GM18867 (cell line): ENCODE data around the gene MAPKAPK2.
"Not testable (repeated sequence)": the region's sequence is repeated elsewhere in the genome, so short reads cannot be mapped to it uniquely, and the experiment has no call there.

Experiments used
- ATAC-seq: cut with Tn5 transposase; IDR thresholded peaks from one replicate; pipeline ENCODE4 v1.9.1; 2021; ENCODE audit warnings: mild to moderate bottlenecking, moderate library complexity; ENCODE audit not compliant: unreplicated experiment

MAPKAPK2 gene

DNA sequence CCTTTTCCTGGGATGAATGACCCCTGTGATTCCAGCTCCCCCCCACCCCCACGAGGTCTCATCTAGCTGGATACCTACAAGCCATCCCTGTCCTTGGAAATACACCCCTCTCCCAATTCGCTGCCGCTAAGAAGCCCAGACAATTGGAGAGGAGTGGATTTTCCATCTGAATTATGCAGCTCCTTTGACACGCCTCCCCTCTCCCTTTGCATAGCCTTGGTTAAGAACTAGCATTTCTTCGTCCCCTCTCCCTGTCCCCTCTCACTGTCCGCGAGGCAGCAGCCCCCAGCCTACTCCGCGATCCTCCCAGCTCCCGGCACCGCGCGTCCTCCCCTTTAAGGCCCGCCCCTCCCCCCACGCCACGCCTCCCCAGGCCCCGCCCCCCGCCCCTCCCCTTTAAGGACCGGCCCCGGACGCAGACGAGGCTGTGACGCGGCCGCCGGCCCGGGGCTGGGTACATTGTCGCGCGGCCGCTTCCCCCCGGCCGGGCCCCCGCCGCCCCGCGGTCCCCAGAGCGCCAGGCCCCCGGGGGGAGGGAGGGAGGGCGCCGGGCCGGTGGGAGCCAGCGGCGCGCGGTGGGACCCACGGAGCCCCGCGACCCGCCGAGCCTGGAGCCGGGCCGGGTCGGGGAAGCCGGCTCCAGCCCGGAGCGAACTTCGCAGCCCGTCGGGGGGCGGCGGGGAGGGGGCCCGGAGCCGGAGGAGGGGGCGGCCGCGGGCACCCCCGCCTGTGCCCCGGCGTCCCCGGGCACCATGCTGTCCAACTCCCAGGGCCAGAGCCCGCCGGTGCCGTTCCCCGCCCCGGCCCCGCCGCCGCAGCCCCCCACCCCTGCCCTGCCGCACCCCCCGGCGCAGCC is at the start of gene MAPKAPK2:
TSS of gene MAPKAPK2 (plus strand) at position 428 of the 856 bp plus-strand sequence. CDS start at position 753, 325 bp downstream.
- peak; percentile 41 for ATAC-seq

GRCh38 chr1:206635080-206635977 is 49.4 kb upstream of the MAPKAPK2 start, which contains the start of gene DYRK3:
Gene DYRK3, plus strand, starts transcription at chr1:206635536. Its CDS starts 168 bp downstream, at chr1:206635704.
- peak; percentile 91 for ATAC-seq

DNA sequence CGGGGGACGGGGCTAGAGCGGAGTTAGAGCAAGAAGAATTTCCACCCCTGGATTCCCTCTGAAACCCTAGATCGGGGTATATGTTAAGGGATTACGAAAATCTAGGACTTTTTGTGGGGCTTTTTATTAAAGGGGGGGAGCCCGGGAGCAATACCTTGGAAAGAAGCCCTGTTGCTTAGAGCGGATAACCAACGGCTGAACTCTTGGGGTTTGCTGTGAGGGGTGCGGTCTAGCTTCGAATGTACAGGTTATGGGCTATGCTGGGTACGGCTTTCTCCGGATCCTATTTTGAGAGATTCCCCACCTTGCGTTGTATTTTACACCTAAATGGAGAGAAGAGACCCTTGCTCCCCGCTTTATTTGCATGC is 48.7 kb upstream of the MAPKAPK2 start:
- ATAC-seq, result no peak

GRCh38 chr1:206636671-206637070 is 48.0 kb upstream of the MAPKAPK2 start:
- ATAC-seq, result no peak

DNA sequence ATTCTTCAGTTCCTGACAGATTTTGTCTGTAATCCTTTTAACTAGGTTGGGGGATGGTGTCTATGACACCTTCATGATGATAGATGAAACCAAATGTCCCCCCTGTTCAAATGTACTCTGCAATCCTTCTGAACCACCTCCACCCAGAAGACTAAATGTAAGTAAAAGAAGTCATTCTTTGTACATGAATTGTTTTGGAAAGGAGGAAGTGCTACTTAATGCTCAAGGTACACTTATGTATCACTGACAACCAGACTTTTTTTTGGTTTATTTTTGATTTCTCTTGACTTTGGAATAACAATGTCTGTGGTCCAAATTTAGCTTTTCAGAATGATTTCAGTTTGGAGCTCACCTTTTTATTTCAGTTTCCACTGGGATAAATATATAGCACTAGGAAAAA is 47.1 kb upstream of the MAPKAPK2 start:
- ATAC-seq, result no peak

- ATAC-seq, result not testable (repeated sequence)
Measured at GRCh38 chr1:206642074-206642473, 42.6 kb upstream of the MAPKAPK2 start.

GRCh38 chr1:206643118-206643698 is 41.5 kb upstream of the MAPKAPK2 start:
- no peak for ATAC-seq

DNA sequence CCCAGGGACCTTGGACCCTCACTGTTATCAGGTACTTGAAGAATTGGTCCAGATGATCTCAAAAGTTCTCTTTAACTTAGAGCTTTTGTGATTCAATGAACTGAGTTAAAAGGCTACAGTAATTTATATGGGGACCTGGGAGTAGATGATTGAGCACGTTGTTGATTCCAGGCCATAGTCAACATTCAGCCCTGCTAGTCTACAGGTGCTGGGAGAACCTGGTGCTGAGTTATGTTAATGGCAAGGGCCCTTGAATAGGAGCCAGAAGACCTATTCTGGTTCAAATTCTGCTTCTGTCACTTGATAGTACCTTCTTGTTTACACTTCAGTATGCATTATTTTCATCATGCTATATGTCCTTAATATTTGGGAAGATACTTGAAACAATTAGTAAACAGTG is 38.2 kb upstream of the MAPKAPK2 start:
- ATAC-seq, result no peak

- no peak for ATAC-seq
Measured at GRCh38 chr1:206647224-206647623, 37.5 kb upstream of the MAPKAPK2 start.

- ATAC-seq, result no peak
Measured at GRCh38 chr1:206649261-206649921, 35.3 kb upstream of the MAPKAPK2 start.

DNA sequence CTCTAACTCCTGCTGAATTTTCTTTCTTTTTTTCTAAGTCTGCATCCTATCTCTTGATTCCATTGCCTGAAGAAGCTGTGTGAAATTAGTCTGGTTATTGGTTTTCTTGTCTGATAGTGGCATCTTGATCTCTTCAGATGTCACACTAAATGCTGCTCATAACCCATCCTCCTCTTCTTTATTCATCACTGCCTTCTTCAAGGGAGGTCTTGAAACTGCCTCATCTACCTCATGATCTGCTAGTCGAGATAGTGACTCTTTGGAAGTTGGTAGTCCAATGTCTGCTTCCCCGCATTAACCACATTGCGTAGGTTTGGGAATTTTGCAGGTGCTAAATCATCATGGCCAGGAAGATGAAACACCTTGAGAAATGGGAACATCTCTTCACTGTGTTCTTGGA is 33.7 kb upstream of the MAPKAPK2 start:
- no peak for ATAC-seq

DNA sequence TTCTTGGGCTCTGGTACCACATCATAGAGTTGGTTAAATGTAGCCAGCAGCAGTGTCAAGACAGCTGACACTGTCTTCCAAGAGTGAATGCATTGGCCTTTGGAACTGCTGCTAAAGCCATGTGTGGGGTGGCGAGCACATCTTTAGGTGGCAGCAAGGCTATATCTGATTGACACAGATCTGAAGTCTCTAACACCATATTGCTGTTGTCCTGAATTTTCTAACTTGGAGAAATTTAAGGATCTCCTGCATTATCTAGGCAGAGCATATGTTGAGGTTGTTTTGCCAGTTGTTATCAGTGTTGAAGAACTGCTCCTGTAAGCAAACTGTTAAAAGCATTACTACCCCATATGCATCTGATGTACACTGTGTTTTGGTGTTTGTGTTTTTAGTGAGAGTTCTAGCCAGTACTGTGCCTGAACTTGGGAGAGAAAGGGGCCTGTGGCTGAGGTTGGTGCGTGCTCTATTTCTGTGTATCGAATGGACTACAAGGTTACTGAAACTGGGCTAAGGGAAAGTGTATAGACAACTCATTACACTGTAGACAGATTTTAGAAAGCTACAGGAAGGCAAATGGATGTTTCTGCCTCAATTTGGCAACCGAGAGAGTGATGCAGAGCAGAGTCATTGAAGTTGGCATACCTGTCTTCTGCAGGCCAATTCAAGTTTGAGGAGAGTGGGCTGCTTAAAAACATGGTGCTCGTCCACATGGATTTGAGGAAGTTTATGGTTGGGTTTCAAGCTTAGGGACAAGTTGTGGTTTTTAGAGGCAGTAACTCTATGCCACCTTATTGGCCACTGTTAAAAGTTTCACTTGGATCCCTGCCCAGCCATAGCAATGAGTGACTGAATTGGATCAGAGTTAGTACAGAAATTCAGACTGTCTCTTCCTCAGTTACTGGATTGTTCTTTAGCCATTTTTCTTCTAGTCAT is 32.5 kb upstream of the MAPKAPK2 start:
- ATAC-seq, result no peak

GRCh38 chr1:206653715-206654459 is 30.8 kb upstream of the MAPKAPK2 start:
- no peak for ATAC-seq

DNA sequence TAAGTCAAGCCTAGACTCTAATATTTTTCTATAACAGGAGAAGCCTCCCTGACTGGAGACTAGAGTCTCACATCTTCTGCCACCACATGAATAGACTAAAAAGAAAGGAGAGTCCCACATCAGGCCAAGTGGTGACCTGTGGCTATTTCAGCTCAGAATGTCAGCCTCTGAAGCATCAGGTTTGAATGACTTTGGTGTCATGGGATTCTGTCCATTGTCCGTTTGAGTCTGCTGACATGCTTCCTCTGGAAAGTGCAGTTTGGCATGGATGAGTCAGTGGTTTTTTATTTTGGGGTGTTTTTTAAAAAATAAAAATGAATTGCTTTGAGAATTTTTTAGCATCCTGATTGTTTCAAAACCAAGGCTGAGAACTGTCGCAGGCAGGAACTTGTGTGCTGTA is 29.9 kb upstream of the MAPKAPK2 start:
- no peak for ATAC-seq

GRCh38 chr1:206655471-206655882 is 29.2 kb upstream of the MAPKAPK2 start:
- ATAC-seq, result no peak

- no peak for ATAC-seq
Measured at GRCh38 chr1:206656936-206657335, 27.8 kb upstream of the MAPKAPK2 start.

GRCh38 chr1:206657751-206658150 is 27.0 kb upstream of the MAPKAPK2 start:
- no peak for ATAC-seq

GRCh38 chr1:206658264-206658980 is 26.3 kb upstream of the MAPKAPK2 start:
- no peak for ATAC-seq

- no peak for ATAC-seq
Measured at GRCh38 chr1:206658981-206659273, 25.8 kb upstream of the MAPKAPK2 start.
